Measurements from ENCODE around the gene TMEM135.
"Not testable (repeated sequence)": the region's sequence is repeated elsewhere in the genome, so short reads cannot be mapped to it uniquely, and the experiment has no call there.

The TMEM135 gene

DNA sequence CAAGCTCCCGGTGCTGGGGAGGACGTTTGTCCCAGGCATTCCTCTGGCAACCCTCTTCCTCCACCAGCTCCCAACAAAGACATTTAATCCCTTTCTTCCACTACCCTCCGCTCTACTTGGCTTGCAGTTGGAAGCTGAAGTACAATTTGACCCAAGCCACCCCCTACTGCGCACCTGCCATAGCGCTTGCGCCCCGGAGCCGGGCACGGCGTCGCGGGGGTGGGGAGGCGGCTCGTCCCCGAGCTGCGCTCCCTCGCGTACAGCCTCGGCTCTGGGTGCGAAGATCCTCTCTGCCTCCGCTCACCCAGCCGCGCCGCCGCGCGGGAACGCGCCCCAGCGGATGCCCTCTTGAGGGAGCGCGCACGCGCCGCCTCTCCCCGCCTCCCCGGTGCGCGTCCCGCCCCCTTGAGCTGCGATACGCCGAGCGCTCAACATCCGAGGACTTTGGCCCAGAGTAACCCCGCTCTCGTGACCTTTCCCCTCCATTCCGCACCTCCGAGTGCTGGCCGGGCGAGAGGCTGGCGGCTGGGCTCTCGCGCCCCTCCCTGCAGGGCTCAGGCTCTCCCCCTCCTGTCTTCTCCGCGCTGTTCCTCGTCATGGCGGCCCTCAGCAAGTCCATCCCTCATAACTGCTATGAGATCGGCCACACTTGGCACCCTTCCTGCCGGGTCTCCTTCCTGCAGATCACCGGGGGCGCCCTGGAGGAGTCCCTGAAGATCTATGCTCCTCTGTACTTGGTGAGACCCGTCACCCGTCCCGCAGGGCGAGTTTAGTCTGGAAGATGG is at the start of gene TMEM135:
TSS of gene TMEM135 (plus strand) at position 485 of the 785 bp plus-strand sequence. CDS start at position 597, 112 bp downstream.
- DNase-seq, result peak; percentile 96

DNA sequence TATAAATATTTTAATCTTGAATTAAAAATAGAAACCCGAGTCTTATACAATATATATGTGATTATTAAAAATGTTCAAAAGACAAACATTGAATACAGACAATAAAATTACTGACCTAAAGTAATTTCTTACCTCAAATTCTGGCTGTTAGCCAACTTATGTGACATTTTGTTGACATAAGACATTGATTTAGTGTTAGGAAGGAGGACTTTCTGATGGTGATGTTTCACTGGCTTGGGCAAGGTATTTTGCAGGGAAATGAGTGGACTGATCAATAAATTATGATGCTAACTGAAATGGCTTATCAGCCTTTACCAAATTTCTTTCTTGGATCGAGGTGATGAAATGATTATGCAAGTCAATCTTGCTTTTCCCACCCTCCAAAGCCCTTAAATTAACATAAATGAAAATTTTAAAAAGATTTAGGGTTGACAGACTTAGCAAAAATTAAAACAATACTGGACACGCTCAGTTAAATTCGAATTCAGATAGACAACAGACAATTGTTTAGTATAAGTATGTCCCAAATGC is 49.3 kb upstream of the TMEM135 start:
- DNase-seq, result no peak

DNA sequence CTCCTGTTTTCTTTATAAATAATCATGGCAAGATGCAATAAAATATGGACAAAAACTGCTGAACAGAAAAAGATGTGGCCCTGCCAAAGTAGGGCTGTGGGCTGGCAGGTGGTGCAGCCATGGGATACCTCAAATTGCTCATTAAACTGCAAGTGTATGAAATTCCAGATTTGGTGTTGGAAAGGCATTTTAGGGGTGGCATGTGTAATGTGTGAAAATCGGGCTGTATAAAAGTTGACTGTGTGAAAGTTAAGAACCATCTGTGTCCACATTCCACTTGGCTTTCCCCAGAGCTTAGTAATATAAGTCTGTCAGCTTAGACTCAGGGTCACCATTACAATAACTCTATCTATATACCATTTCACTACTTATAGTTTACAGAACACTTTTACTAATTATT is 47.7 kb upstream of the TMEM135 start:
- DNase-seq, result no peak

DNA sequence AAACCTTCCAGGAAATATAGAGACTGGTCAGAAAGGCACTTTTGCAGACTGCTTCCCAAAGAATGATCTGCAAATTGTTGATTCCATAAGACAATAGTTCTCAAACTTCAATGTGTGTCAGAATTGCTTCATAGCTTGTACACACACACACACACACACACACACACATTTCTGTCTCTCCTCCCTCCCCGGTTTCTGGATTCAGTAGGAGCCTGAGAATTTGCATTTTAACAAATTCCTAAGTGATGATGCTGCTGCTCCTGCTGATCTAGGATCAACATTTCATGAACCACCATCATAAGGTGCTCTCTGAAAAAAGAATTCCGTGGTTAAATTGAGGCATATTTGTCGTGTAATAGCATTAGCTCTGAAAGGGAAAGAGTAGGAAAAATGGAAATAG is 47.2 kb upstream of the TMEM135 start:
- no peak for DNase-seq

DNA sequence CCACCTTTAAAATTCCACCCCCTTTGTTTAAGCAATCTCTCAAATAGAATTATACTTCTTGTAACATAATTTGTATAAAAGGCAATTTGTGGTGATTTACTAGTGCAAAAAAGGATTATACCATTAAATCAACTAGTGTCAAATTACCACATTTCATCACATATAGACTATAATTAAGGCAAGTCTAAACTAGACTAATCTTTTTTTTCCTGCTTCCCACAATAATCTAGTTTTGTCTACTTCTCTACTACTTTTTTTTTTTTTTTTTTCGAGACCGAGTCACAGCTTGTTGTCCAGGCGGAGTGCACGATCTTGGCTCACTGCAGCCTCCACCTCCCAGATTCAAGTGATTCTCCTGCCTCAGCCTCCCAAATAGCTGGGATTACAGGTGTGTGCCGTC is 46.4 kb upstream of the TMEM135 start:
- DNase-seq, result no peak

DNA sequence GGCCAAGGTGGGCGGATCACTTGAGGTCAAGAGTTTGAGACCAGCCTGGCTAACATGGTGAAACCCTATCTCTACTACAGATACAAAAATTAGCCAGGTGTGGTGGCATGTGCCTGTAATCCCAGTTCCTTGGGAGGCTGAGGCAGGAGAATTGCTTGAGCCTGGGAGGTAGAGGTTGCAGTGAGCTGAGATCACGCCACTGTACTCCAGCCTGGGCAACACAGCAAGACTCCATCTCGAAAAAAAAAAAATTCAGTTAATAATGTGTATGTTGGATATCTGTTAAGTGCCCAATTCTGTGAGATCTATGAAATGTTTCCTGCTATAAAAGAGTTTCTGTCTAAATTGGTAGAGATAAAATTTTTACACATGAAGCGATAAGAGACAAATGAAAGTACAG is 45.4 kb upstream of the TMEM135 start:
- not testable (repeated sequence) for DNase-seq

DNA sequence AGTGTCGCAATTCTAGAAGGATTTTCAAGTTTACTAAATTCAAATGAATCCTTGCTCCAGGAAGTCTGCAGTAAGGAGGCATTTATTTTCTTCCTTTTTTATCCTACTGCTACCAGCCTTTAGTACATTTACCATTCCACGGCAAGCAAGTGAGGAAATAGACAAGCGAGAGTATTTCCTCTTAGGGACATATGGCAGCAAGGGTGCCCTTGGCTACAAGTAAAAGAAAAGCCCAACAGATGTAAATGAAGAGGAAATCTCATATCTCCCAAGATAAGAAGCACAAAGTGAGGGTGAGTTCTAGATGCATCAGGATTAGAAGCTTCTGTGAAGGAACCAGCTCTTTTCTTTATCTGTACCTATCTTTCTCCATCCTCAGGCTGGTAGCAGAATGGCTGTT is 44.7 kb upstream of the TMEM135 start:
- DNase-seq, result no peak

DNA sequence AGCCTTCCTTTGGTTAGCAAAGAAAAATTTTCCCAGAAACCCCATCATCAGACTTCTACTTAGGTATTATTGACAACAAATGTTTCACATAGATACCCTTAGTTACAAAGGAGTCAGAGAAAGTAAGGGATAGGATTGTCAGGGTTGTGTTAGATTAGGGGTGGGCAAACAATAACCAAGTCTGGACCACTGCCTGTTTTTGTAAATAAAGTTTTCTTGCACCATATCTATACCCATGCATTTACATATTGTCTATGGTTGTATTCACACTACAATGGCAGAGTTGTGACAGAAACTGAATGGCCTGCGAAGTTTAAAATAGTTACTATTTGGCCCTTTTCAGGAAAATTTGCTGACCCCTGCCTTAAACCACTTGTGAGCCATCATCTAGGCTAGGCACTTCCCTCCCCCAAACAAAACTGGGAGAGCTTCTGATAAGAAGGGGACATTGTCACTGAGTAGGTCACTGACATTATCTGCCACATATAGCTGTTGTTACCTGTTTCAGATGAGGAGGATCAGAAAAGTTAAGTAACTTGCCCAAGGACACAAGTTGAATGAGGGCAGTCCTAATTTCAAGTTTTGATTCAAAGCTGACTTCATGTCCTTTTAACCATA is 40.7 kb upstream of the TMEM135 start:
- DNase-seq, result no peak

DNA sequence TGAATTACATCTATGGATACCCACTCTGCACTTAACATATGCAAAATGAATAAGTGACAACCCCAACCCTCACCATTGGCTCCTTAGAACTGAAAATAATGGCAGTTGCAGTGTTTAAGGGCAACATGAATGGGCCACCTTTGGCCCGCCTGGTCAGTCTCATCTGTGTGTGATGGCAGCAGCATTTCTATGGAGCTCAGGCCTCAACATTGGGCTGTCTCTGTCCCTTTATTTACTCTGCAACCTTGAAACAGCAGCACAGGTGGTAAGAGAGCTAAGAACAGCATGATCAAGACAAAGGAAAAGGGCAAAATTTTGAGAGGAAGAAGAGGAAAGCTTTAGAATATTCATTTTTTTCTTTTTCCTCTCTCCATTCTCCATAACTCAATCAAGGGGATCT is 38.3 kb upstream of the TMEM135 start:
- no peak for DNase-seq

DNA sequence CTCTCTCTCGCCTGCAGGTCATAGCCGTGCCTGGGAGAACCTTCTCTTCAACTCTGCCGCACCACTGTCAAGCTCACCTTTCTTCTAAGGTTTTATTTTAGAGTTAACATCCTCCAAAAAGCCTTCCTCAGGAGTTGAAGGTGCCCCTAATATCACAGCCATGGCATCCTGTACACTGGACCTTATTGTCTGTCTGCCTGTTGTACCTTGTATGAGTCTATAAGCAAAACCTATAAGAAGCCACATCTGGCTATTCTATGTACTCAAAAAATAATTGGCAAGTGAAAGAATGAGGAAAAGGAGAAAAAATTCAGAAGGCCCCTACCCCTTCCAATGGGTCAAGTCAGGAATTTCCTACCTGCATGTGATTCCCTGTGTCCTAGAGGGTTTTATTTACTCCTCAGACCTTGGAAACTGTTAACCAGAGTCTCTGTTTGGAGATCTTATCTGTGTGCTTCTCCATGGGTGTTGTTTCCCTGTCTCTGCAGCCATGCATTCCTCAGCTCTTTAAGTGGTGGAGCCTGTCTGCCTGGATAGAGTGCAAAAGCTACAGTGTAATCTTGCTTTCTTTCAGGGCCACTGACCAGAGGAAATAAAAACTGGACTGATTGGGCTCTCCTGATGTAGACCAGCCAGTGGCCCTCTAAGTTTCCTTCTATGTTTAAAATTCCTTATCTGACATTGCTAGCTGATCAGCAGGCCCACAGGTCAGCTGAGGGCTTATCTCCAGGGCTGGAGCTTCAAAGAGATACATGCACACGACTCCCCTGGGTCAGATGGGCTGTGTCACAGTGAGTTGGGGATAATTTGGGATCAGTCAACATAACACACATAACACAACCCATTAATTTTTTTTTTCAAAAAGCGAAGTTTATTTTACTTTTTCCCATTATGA is 37.6 kb upstream of the TMEM135 start:
- DNase-seq, result no peak

DNA sequence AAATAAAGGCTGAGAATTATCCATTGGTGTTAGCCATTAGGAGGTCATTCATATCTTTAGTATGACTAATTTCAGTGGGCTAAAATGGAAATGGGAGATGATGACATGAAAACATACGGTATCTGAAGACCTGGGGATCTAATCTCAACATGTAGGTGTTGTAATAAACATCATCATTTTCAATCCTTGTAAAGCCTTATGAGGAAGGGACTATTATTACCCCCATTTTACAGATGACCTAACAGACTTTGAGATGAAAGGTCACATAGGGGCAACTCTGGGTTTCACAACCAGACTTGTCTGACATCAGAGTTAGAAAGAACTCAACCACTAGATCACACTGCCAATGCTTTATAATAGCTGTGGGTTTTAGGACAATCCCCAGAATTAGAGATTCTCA is 34.8 kb upstream of the TMEM135 start:
- DNase-seq, result no peak

DNA sequence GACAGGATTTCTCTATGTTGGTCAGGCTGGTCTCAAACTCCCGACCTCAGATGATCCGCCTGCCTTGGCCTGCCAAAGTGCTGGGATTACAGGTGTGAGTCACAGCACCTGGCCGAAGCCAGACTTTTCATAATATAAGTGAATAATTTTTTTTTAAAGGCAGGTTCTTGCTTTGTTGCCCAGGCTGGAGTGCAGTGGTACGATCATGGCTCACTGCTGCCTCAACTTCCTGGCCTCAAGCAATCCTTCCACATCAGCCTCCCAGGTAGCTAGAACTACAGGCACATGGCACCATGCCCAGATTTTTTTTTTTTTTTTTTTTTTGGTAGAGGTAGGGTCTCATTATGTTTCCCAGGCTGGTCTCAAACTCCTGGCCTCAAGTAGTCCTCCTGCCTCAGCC is 33.5 kb upstream of the TMEM135 start:
- not testable (repeated sequence) for DNase-seq

DNA sequence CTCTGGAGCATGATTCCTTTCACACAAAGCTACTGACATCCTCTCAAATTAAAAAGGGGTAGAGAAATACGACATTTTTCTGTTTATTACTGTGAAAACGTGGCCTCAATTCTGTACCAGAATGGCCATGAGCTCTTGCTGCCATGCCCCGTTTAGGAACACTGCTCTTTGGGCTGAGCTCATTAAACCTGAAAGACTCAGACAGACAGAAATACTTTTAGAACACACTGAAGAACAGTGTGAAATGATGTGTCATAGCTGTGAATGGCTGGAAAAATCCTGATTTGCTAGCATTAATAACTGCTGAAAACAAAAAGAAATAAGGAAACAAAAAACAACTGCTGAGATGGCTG is 32.2 kb upstream of the TMEM135 start:
- no peak for DNase-seq

DNA sequence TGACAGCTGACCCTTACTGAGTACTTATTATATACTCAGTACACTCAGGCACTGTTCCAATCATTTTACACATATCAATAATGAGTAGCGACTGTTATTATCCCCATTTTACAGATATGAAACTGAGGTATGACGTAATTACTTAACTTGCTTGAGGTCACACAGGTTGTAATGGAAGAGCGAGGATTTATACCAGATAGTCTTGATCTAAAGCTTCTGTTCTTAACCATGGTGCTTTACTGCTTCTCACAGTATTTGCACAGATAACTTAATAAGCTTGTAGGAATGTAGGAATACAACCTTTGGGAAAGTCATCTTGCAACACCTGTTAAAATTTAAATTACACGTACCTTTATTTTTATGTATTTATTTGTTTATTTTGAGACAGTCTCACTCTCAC is 31.7 kb upstream of the TMEM135 start:
- DNase-seq, result no peak

DNA sequence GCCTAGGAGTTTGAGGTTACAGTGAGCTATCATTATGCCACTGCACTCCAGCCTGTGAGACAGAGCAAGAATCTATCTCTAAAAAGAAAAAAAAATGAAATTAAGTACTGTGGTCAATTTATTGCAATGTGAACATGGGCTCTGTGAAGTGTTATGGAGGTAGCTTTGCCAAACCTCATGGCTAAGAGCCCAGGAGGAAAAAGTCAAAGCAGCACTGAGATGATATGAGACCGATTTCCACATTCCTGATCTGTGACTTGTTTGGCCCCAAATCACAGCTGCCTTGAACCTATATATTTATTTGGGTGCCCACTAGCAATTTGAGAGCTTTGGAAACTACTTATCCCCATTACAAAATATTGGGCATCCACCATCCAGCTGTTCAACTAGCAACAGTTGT is 29.8 kb upstream of the TMEM135 start:
- no peak for DNase-seq

DNA sequence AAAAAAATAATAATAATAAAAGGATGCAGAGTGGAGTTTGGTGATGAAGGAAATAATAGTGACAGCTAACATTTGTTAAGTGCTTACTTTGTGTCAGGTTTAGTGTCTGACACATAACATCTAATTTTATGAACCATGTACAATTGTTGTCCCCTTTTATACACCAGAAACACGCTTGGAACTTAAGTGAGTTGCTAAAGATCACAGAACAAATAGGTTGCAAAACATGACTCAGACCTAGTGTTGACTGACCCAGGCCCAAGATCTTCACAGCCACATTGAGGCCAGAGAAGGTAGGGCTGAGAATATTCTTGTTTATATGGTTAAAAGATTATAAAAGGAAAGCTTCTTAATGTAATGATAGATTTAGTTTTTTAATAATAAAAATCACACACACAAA is 25.6 kb upstream of the TMEM135 start:
- DNase-seq, result no peak

DNA sequence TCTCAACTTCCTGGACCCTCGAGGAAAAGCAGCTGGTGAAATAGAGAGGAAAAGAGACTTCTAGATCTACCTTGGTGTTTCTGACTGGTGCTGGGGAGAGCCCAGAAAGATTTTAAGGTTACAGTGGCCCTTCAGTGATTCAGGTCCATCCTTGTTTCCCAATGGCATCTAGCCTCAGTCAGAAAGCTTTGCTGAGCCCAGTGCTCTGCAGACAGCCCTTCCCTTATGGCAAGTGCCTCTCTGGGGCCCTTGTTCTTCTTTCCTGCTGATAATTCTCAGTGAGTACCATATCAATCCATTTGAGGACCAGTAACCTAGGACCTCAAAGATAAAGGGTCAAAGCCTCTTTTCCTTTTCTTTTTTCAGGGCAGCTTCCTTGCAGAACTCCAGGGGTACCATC is 25.1 kb upstream of the TMEM135 start:
- DNase-seq, result no peak

DNA sequence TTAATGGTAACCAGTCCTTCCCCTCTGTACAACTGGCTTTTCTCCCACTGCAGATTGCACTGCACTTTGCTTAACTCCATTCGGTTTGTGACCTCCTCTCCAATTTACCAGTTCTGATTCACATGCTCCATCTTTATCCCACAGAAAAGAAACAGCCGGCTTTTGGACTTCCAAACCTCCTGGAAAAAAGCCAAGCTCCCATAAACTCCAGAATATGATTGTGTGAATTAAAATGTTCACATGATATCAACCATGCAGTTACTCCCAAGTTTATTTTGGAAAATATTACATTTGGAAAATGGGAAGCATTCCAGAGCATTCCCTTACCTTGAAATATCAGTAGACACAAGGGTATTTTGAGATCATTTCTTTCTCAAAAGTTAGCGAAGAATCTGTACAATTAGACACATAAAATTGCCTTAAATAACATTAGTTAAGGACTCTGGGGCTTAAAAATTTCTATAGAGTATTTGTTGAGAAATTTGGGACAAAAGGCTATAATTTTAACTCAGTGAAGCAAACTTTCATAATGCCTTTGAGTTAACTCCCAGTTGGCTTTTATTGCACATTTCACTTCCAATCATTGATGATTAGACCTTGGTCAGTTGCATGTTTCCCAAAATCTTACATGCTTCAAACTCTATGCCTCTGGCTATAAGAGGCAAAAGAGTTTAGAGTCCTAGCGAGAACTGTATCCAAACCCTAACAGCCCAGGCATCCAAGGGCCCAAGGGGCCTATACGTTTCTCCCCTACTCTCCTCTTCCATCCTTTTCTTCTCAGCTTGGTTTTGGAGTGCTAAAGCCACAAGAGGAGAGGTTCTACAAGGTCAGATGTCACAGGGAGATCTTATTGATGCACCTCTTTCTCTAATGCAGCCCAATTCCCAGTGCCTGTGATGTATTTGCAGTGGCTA is 23.6 kb upstream of the TMEM135 start:
- no peak for DNase-seq

DNA sequence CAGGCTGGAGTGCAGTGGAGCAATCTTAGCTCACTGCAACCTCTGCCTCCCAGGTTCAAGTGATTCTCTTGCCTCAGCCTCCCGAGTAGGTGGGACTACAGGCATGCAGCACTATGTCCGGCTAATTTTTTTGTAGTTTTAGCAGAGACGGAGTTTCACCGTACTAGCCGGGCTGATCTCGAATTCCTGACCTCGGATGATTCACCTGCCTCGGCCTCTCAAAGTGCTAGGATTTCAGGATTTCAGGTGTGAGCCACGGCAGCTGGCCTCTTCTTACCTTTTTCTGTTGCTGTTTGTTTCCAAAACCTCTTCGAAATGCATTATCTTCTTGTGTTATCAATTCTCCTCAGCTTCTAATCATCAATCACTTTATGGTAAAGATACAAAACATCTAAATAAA is 22.1 kb upstream of the TMEM135 start:
- DNase-seq, result no peak

DNA sequence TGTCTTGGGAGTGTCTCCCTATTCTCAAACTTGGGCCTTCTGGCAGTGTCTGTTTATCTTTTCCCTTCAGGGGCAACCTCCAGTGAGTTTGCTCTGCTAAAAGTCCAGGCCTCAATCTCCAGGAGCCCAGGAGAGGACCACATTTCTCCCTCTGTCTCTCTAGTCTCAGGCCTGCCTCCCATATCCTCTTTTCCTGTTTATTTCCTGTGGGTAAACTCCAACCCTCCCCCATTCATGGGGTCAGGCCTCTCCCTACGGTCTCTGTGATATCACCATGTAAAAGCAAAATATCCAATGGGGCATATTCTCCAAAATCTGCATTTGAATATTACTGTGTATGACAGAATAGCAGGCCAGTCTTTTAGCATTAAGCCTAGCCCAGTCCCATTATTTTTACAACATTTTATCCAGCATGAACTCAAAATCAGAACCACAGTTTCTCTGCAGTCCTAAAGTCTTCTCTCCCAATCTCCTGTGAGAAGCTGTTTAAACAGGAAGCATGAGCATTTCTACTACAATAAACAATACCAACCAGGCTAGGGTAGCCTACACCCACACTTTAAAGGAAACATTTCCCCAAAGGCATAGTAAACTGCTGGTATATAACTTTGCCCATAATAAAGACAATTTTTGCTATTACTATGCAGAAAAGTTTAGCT is 18.0 kb upstream of the TMEM135 start:
- no peak for DNase-seq

DNA sequence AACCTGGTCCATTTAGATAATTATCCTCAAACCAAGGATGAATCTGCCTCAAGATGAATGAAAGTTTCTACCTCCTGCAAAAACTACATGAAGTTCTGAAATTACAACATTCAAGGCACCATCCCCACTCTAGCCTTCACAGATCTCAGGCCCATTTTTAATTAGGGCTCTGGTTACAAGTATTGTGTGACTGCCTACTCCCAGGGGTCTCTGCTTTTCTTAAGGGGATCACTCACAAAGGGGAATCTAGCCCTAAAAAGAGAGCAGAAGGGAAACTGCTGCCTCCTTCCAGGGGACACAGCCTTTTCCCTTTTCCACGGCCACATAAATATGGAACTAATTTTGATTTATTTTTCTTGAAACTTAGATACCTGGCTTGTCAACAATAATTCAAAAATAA is 17.4 kb upstream of the TMEM135 start:
- DNase-seq, result no peak
